Endothelial cell of umbilical vein (primary cell): ENCODE results near the gene RIOX2. TPM values are rescaled to one million over a fixed set of nuclear protein-coding genes. Genes with fewer than 3 reads are reported as not detected.

ENCODE experiments used
- BruUV-seq: library from RNA; stranded (reverse); fragments of 400-500 nt; replicated peaks from 2 replicates; lab custom pipeline; 2021; lab: Mats Ljungman, UMichigan
- CTCF ChIA-PET: fragments of 300-600, 350-600 bp; sonication (Branson Sonifier 250); formaldehyde crosslinking; loops from one replicate; lab custom pipeline; 2021; ENCODE audit warnings: antibody characterized with exemption, inconsistent platforms; lab: Charles Lee
- POLR2A ChIA-PET: fragments of 300-600, 350-600 bp; sonication (Branson Sonifier 250); formaldehyde crosslinking; loops from one replicate; lab custom pipeline; 2021; ENCODE audit warnings: antibody characterized with exemption, inconsistent platforms; lab: Charles Lee
- DNase-seq: peaks from one replicate; pipeline ENCODE4 v3.0.0-alpha.2; 2011; ENCODE audit warnings: low read depth, low spot score
- FAIRE-seq: peaks from 2 replicates; lab custom pipeline; 2011; peaks lifted over from hg19 to GRCh38; lab: Jason Lieb, UNC
- H2AFZ ChIP-seq: 2 replicates; pipeline ENCODE4 v1.6.0; 2012; ENCODE audit warnings: low read depth, low read length, control low read depth, inconsistent platforms
- H3K27ac ChIP-seq: 2 replicates; pipeline ENCODE4 v1.5.1; 2011; ENCODE audit warnings: low read depth, mild to moderate bottlenecking, control low read depth, low read length, moderate library complexity; ENCODE audit not compliant: insufficient read depth
- H3K27me3 ChIP-seq, 2 experiments: 2 replicates each; pipeline versions ENCODE4 v1.6.0 to v1.6.1; 2011; ENCODE audit warnings: low read length in 2 of 2, mixed read lengths in 1 of 2; ENCODE audit not compliant: control insufficient read depth in 2 of 2, insufficient read depth in 2 of 2
- H3K36me3 ChIP-seq, 2 experiments: 2 replicates in 1 of 2; 3 replicates in 1 of 2; pipeline ENCODE4 v1.5.1; 2011; ENCODE audit warnings: low read length in 2 of 2, mild to moderate bottlenecking in 1 of 2, moderate library complexity in 1 of 2; ENCODE audit not compliant: control insufficient read depth in 2 of 2, insufficient read depth in 2 of 2; ENCODE audit errors: extremely low read depth in 1 of 2
- H3K4me1 ChIP-seq: 3 replicates; pipeline ENCODE4 v1.5.1; 2011; ENCODE audit warnings: mild to moderate bottlenecking, low read length; ENCODE audit not compliant: control insufficient read depth, insufficient read depth; ENCODE audit errors: extremely low read depth
- H3K4me2 ChIP-seq: 2 replicates; pipeline ENCODE4 v1.6.1; 2011; ENCODE audit warnings: low read length, control low read depth, mixed read lengths; ENCODE audit not compliant: insufficient read depth
- H3K4me3 ChIP-seq, 3 experiments: fragments of 200-600 bp in 1 of 3; sonication (generic), shearing (Covaris generic) in 1 of 3; replicated peaks in 1 of 3; 2 replicates each; pipeline ENCODE4 v1.5.1; 2011 to 2016; ENCODE audit warnings: control low read depth in 3 of 3, low read length in 3 of 3, mild to moderate bottlenecking in 2 of 3, inconsistent platforms in 1 of 3, low read depth in 1 of 3, moderate library complexity in 1 of 3; ENCODE audit not compliant: insufficient read depth in 1 of 3
- H3K79me2 ChIP-seq: 2 replicates; pipeline ENCODE4 v1.6.0; 2012; ENCODE audit warnings: low read length, inconsistent platforms; ENCODE audit not compliant: control insufficient read depth, insufficient read depth
- H3K9ac ChIP-seq: replicated peaks from 2 replicates; pipeline ENCODE3; 2011; ENCODE audit warnings: low read length, control low read depth; ENCODE audit not compliant: insufficient read depth; ENCODE audit errors: extremely low read depth
- H3K9me1 ChIP-seq: replicated peaks from 3 replicates; pipeline ENCODE4 v1.6.0; 2011; ENCODE audit warnings: mild to moderate bottlenecking, low read length; ENCODE audit not compliant: control insufficient read depth, insufficient read depth; ENCODE audit errors: extremely low read depth
- H3K9me3 ChIP-seq: replicated peaks from 2 replicates; pipeline ENCODE4 v1.5.1; 2012; ENCODE audit warnings: low read length, inconsistent platforms; ENCODE audit not compliant: control insufficient read depth, insufficient read depth
- H4K20me1 ChIP-seq: replicated peaks from 2 replicates; pipeline ENCODE3; 2011; ENCODE audit warnings: mild to moderate bottlenecking, low read length; ENCODE audit not compliant: control insufficient read depth, insufficient read depth; ENCODE audit errors: extremely low read depth
- EZH2 ChIP-seq: IDR thresholded peaks from 2 replicates; pipeline ENCODE4 v1.6.1; 2012; ENCODE audit warnings: borderline replicate concordance, low read depth, mild to moderate bottlenecking, moderate library complexity, low read length, inconsistent platforms; ENCODE audit not compliant: severe bottlenecking
- FOS ChIP-seq: IDR thresholded peaks from 2 replicates; pipeline ENCODE4 v1.6.1; 2011; ENCODE audit warnings: mild to moderate bottlenecking, low read length, moderate library complexity, borderline replicate concordance; ENCODE audit not compliant: insufficient read depth
- GATA2 ChIP-seq: IDR thresholded peaks from 2 replicates; pipeline ENCODE4 v1.7.0; 2011; ENCODE audit warnings: low read depth, mild to moderate bottlenecking, moderate library complexity, mixed read lengths, low read length; ENCODE audit not compliant: insufficient read length, insufficient read depth
- JUN ChIP-seq: IDR thresholded peaks from 2 replicates; pipeline ENCODE4 v1.6.1; 2011; ENCODE audit warnings: borderline replicate concordance, low read depth; ENCODE audit not compliant: insufficient read length, insufficient read depth
- MYC ChIP-seq: IDR thresholded peaks from one replicate; pipeline ENCODE4 v1.6.1; 2011; ENCODE audit warnings: mild to moderate bottlenecking, low read depth, low read length
- POLR2A ChIP-seq: IDR thresholded peaks from 2 replicates; pipeline ENCODE4 v1.6.1; 2012; ENCODE audit warnings: low read depth, mild to moderate bottlenecking, control low read depth, low read length
- POLR2AphosphoS5 ChIP-seq: IDR thresholded peaks from 2 replicates; pipeline ENCODE4 v1.6.1; 2012; ENCODE audit warnings: low read depth, mild to moderate bottlenecking, control low read depth, low read length, moderate library complexity; ENCODE audit not compliant: insufficient read depth
- dilution Hi-C: fragments of 300-500 bp; cut with MboI; formaldehyde crosslinking; loops from one replicate; pipeline ENCODE4 v1.15.0; 2019; ENCODE audit warnings: low sequenced_read_pairs; ENCODE audit not compliant: extremely low pct_ligation_motif_present
- intact Hi-C: fragments of 100-400 bp; cut with micrococcal nuclease; formaldehyde crosslinking; loops from one replicate; pipeline ENCODE4 v1.10.0; 2022
- polyA plus RNA-seq, 4 experiments: library from polyadenylated mRNA; depleted of rRNA in 3 of 4; stranded (reverse) in 3 of 4; unstranded in 1 of 4; fragments of >200 nt; gene quantifications; 2 replicates each; pipeline versions ENCODE4 v1.2.1 to v1.2.3, GENCODE V29; 2011 to 2012; ENCODE audit warnings: missing spikeins in 1 of 4
- total RNA-seq: library from RNA; stranded (reverse); gene quantifications from 2 replicates; pipeline ENCODE4 v1.2.3, GENCODE V29; 2021
- TF ChIP-seq, protein P1 (sequence below): IDR thresholded peaks from 2 replicates; pipeline ENCODE4 v1.6.1; 2011; ENCODE audit not compliant: insufficient read depth, insufficient read length
- TF ChIP-seq, protein P2 (sequence below), 2 donors: IDR thresholded peaks; 1 replicate in 1 of 2; 2 replicates in 1 of 2; pipeline ENCODE4 v1.5.1; 2011; ENCODE audit warnings: low read length in 2 of 2, mild to moderate bottlenecking in 2 of 2, moderate library complexity in 2 of 2, control low read depth in 1 of 2, inconsistent platforms in 1 of 2, low read depth in 1 of 2; ENCODE audit not compliant: insufficient read depth in 1 of 2; ENCODE audit errors: extremely low read depth in 1 of 2

RIOX2 gene
- total and polyA plus RNA-seq, 2 donors (not counting 3 experiments of a cell fraction or from before 2014, with no cell fraction given): 14.5 to 30.5 TPM

DNA sequence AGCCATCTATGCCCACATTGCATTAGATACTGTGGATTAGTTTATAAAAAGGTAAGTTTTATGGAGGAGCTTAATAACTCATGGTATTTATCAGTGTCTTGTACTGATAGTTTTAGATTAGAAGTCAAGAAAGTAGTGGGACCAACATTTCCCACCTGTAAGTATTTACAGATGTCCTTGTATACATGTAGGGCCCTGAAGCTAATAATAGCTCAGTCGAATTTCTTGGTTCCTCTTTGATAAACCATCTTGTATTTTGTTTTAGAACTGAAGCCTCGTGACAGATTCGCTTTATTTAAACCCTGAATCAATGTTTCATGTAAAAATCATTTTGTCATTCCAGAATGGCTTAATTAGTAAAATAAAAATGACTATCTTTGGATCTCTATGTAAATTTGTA lies 77.0 kb downstream of the RIOX2 start:
- ChIA-PET POLR2A (no interaction called here), CTCF (interaction anchor here (1.2 kb wide), 1 partner anchor 18 kb away, joined by 3 read pairs; no protein-coding TSS in a partner anchor)
- no peak overlapping the region for H3K4me2 ChIP-seq
- no peaks in the 10 kb centered on the region for H3K27me3 ChIP-seq
- FAIRE-seq: no peak
- H2AFZ ChIP-seq: no peak overlapping the region
- intact Hi-C loops: loop anchor here (5.0 kb wide), 1 partner anchor 73 kb away; the partner anchor contains the start of gene CRYBG3
- BruUV-seq: no TSS peak
- no peak overlapping the region for H3K4me3 ChIP-seq
- no peak overlapping the region for H3K27ac ChIP-seq
- H3K36me3 ChIP-seq: no peaks in the 10 kb centered on the region
- DNase-seq: no peak
- H3K9ac ChIP-seq: no peak overlapping the region
- dilution Hi-C loops: no loop called here
- no peaks in the 10 kb centered on the region for H4K20me1 ChIP-seq
- H3K79me2 ChIP-seq: no peaks in the 10 kb centered on the region
- no peak for TF ChIP-seq MYC
- TF ChIP-seq, protein P1, sequence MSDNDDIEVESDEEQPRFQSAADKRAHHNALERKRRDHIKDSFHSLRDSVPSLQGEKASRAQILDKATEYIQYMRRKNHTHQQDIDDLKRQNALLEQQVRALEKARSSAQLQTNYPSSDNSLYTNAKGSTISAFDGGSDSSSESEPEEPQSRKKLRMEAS: no peak
- TF ChIP-seq POLR2AphosphoS5: no peak
- TF ChIP-seq, protein P2, sequence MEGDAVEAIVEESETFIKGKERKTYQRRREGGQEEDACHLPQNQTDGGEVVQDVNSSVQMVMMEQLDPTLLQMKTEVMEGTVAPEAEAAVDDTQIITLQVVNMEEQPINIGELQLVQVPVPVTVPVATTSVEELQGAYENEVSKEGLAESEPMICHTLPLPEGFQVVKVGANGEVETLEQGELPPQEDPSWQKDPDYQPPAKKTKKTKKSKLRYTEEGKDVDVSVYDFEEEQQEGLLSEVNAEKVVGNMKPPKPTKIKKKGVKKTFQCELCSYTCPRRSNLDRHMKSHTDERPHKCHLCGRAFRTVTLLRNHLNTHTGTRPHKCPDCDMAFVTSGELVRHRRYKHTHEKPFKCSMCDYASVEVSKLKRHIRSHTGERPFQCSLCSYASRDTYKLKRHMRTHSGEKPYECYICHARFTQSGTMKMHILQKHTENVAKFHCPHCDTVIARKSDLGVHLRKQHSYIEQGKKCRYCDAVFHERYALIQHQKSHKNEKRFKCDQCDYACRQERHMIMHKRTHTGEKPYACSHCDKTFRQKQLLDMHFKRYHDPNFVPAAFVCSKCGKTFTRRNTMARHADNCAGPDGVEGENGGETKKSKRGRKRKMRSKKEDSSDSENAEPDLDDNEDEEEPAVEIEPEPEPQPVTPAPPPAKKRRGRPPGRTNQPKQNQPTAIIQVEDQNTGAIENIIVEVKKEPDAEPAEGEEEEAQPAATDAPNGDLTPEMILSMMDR (IDR thresholded peaks at IDR 0.05; ENCODE audit: extremely low read depth in 1 of 2, insufficient read depth in 1 of 2, low read depth in 1 of 2, low read length in 2 of 2): no peak
- TF ChIP-seq JUN: no peak
- TF ChIP-seq EZH2: no peak
- TF ChIP-seq FOS: no peak
- TF ChIP-seq POLR2A: no peak
- no peak for TF ChIP-seq GATA2
- H3K9me3 ChIP-seq: no peaks in the 10 kb centered on the region
- no peaks in the 10 kb centered on the region for H3K9me1 ChIP-seq
- no peaks in the 10 kb centered on the region for H3K4me1 ChIP-seq
